Osteocyte (in vitro differentiated cells): Measurements from ENCODE around the gene FGF21. TPM values are rescaled to one million over a fixed set of nuclear protein-coding genes. Genes with fewer than 3 reads are reported as not detected.

ENCODE experiments used
- DNase-seq: peaks from one replicate; pipeline ENCODE4 v3.0.0; 2021; ENCODE audit warnings: mixed read lengths; ENCODE audit not compliant: unreplicated experiment; ENCODE audit errors: extremely low spot score
- H3K27ac Mint-ChIP-seq: one replicate; pipeline ENCODE4 v1.8.0; 2021; ENCODE audit warnings: mild to moderate bottlenecking, mixed read lengths; ENCODE audit not compliant: unreplicated experiment
- H3K27me3 Mint-ChIP-seq: one replicate; pipeline ENCODE4 v1.8.0; 2021; ENCODE audit warnings: mixed read lengths; ENCODE audit not compliant: unreplicated experiment
- H3K36me3 Mint-ChIP-seq: one replicate; pipeline ENCODE4 v1.8.0; 2021; ENCODE audit warnings: mixed read lengths; ENCODE audit not compliant: unreplicated experiment
- H3K4me1 Mint-ChIP-seq: one replicate; pipeline ENCODE4 v1.8.0; 2021; ENCODE audit warnings: mixed read lengths; ENCODE audit not compliant: unreplicated experiment
- H3K4me3 Mint-ChIP-seq: one replicate; pipeline ENCODE4 v1.8.0; 2021; ENCODE audit warnings: mild to moderate bottlenecking, moderate library complexity, mixed read lengths; ENCODE audit not compliant: unreplicated experiment
- H3K9me3 Mint-ChIP-seq: one replicate; pipeline ENCODE4 v1.8.0; 2021; ENCODE audit warnings: mixed read lengths; ENCODE audit not compliant: unreplicated experiment
- CTCF ChIP-seq: fragments of 200-600 bp; sonication (generic); IDR thresholded peaks from 2 replicates; pipeline ENCODE4 v1.5.0; 2021; ENCODE audit warnings: antibody characterized with exemption, mild to moderate bottlenecking, moderate library complexity
- total RNA-seq: library from RNA; stranded (reverse); gene quantifications from 2 replicates; pipeline ENCODE4 v1.2.1, GENCODE V29; 2021

The FGF21 gene
- total RNA-seq, 1 donor from 2014 or later = not detected

GRCh38 chr19:48793271-48793670 lies 37.9 kb downstream of the FGF21 start:
- no peak overlapping the region for H3K27ac Mint-ChIP-seq

GRCh38 chr19:48794291-48794690 lies 39.0 kb downstream of the FGF21 start:
- H3K36me3 Mint-ChIP-seq = no peaks in the 10 kb centered on the region
- no peak for TF ChIP-seq CTCF
- no peaks in the 10 kb centered on the region for H3K27me3 Mint-ChIP-seq
- H3K4me1 Mint-ChIP-seq = peaks cover 27% of the 10 kb centered on the region
- H3K9me3 Mint-ChIP-seq = no peaks in the 10 kb centered on the region
- H3K27ac Mint-ChIP-seq = peak overlapping the region; percentile 97
- H3K4me3 Mint-ChIP-seq = peak overlapping the region; percentile 95
- no peak for DNase-seq

More at GRCh38 chr19:48793271-48793670, 37.9 kb downstream of the FGF21 start:
- Mint-ChIP-seq H3K9me3 (no peaks in the 10 kb centered on the region), H3K27me3 (no peaks in the 10 kb centered on the region), H3K36me3 (no peaks in the 10 kb centered on the region), H3K4me3 (no peak overlapping the region), H3K4me1 (peaks cover 17% of the 10 kb centered on the region)
- no peak for TF ChIP-seq CTCF
- no peak for DNase-seq

GRCh38 chr19:48795055-48795684 lies 39.8 kb downstream of the FGF21 start:
- no peaks in the 10 kb centered on the region for H3K27me3 Mint-ChIP-seq
- no peaks in the 10 kb centered on the region for H3K36me3 Mint-ChIP-seq
- peak overlapping the region; percentile 97 for H3K27ac Mint-ChIP-seq
- H3K4me3 Mint-ChIP-seq = peak overlapping the region; percentile 95
- DNase-seq = peak; percentile 97
- peak; percentile 99 for TF ChIP-seq CTCF
- no peaks in the 10 kb centered on the region for H3K9me3 Mint-ChIP-seq
- H3K4me1 Mint-ChIP-seq = peaks cover 31% of the 10 kb centered on the region

- H3K36me3 Mint-ChIP-seq = no peaks in the 10 kb centered on the region
- TF ChIP-seq CTCF = no peak
- no peaks in the 10 kb centered on the region for H3K9me3 Mint-ChIP-seq
- H3K4me1 Mint-ChIP-seq = peaks cover 33% of the 10 kb centered on the region
- no peak overlapping the region for H3K4me3 Mint-ChIP-seq
- no peaks in the 10 kb centered on the region for H3K27me3 Mint-ChIP-seq
- H3K27ac Mint-ChIP-seq = peak overlapping the region; percentile 97
- no peak for DNase-seq
These were observed 40.4 kb downstream of the FGF21 start for GRCh38 chr19:48795685-48796070.

- no peaks in the 10 kb centered on the region for H3K36me3 Mint-ChIP-seq
- no peaks in the 10 kb centered on the region for H3K27me3 Mint-ChIP-seq
- DNase-seq = no peak
- no peak overlapping the region for H3K4me3 Mint-ChIP-seq
- peak overlapping the region; percentile 97 for H3K27ac Mint-ChIP-seq
- peaks cover 35% of the 10 kb centered on the region for H3K4me1 Mint-ChIP-seq
- no peak for TF ChIP-seq CTCF
- H3K9me3 Mint-ChIP-seq = no peaks in the 10 kb centered on the region
These were observed 41.2 kb downstream of the FGF21 start for GRCh38 chr19:48796298-48797083.
